ENCODE data around the gene TBC1D13. TPM values are rescaled to one million over a fixed set of nuclear protein-coding genes. Genes with fewer than 3 reads are reported as not detected.

The TBC1D13 gene
- total RNA-seq, 6 donors from 2014 or later, result 14.7 to 27.0 (median 19.2) TPM

- H3K36me3 ChIP-seq, result peaks cover 0 to 34% (median 31%) of the 10 kb centered on the region in 4 donors
These were observed 41.8 kb downstream of the TBC1D13 start for GRCh38 chr9:128828719-128829452.

GRCh38 chr9:128829477-128830251, 42.6 kb downstream of the TBC1D13 start, which contains the start of gene SPOUT1:
TSS of gene SPOUT1 (minus strand) at chr9:128829794. CDS start at chr9:128829780, 14 bp downstream.
- TF ChIP-seq EP300 (IDR thresholded peaks at IDR 0.05) (no peak), POLR2A (IDR thresholded peaks at IDR 0.05) (peak in 1 of 4 donors; percentile 72), CTCF (IDR thresholded peaks at IDR 0.05) (peak in 1 of 6 experiments; percentile 16), POLR2AphosphoS5 (IDR thresholded peaks at IDR 0.05) (peak; percentile 55 to 72)
- WGBS, 2 donors, result 1% methylated on average over 18 to 24 of the region's 56 CpGs

More at GRCh38 chr9:128828719-128829452, 41.8 kb downstream of the TBC1D13 start:
- DNase-seq (no peak), ATAC-seq (ENCODE audit: low FRiP score in 2 of 2) (no peak)
- peaks cover 9 to 16% (median 14%) of the 10 kb centered on the region in 4 donors for H3K4me1 ChIP-seq
- 31 to 35% methylated on average over 18 of the region's 18 CpGs for WGBS, 2 donors
- no peaks in the 10 kb centered on the region for H3K9me3 ChIP-seq
- H3K4me3 ChIP-seq, result peak overlapping the region; percentile 65 to 96 (median 82)
- H3K27me3 ChIP-seq, result no peaks in the 10 kb centered on the region
- peak overlapping the region; percentile 63 to 83 (median 72) for H3K27ac ChIP-seq
- TF ChIP-seq POLR2AphosphoS5 (IDR thresholded peaks at IDR 0.05), result no peak
- TF ChIP-seq POLR2A (IDR thresholded peaks at IDR 0.05), result no peak
- no peak for TF ChIP-seq EP300 (IDR thresholded peaks at IDR 0.05)
- TF ChIP-seq CTCF (IDR thresholded peaks at IDR 0.05), result no peak

GRCh38 chr9:128833696-128834095, 46.6 kb downstream of the TBC1D13 start:
- TF ChIP-seq CTCF (IDR thresholded peaks at IDR 0.05) (no peak), POLR2A (IDR thresholded peaks at IDR 0.05) (no peak), EP300 (IDR thresholded peaks at IDR 0.05) (no peak), POLR2AphosphoS5 (IDR thresholded peaks at IDR 0.05) (no peak)
- DNase-seq (no peak), ATAC-seq (ENCODE audit: low FRiP score in 2 of 2) (no peak)
- Histone ChIP-seq H3K4me3 (no peak overlapping the region), H3K27me3 (no peaks in the 10 kb centered on the region), H3K9me3 (no peaks in the 10 kb centered on the region), H3K27ac (no peak overlapping the region), H3K4me1 (peaks cover 6 to 12% (median 11%) of the 10 kb centered on the region in 4 donors), H3K36me3 (peaks cover 0 to 7% (median 0%) of the 10 kb centered on the region in 4 donors)
- WGBS, 2 donors, result 91 to 95% methylated on average over 9 to 10 of the region's 10 CpGs

More at GRCh38 chr9:128829477-128830251, 42.6 kb downstream of the TBC1D13 start, which contains the start of gene SPOUT1:
- ATAC-seq (ENCODE audit: low FRiP score in 2 of 2) (peak; percentile 97 to 100), DNase-seq (peak; percentile 95 to 96)
- Histone ChIP-seq H3K27me3 (no peaks in the 10 kb centered on the region), H3K4me3 (peak within 1 kb of the TSS; percentile 65 to 96 (median 82)), H3K27ac (peak within 1 kb of the TSS; percentile 63 to 83 (median 72)), H3K9me3 (no peaks in the 10 kb centered on the region), H3K4me1 (peaks cover 9 to 16% (median 14%) of the 10 kb centered on the region in 4 donors), H3K36me3 (peaks cover 0 to 27% (median 24%) of the 10 kb centered on the region in 4 donors)

- no peak for TF ChIP-seq POLR2A (IDR thresholded peaks at IDR 0.05)
- TF ChIP-seq POLR2AphosphoS5 (IDR thresholded peaks at IDR 0.05), result no peak
- no peak for TF ChIP-seq CTCF (IDR thresholded peaks at IDR 0.05)
- no peak for TF ChIP-seq EP300 (IDR thresholded peaks at IDR 0.05)
- WGBS, 2 donors, result 94% methylated on average over 23 to 28 of the region's 28 CpGs
- peaks cover 0 to 7% (median 0%) of the 10 kb centered on the region in 4 donors for H3K36me3 ChIP-seq
- H3K27ac ChIP-seq, result no peak overlapping the region
- ATAC-seq (ENCODE audit: low FRiP score in 2 of 2) (no peak), DNase-seq (peak in 1 of 2 donors; percentile 53)
- no peaks in the 10 kb centered on the region for H3K27me3 ChIP-seq
- no peak overlapping the region for H3K4me3 ChIP-seq
- H3K9me3 ChIP-seq, result no peaks in the 10 kb centered on the region
- no peaks in the 10 kb centered on the region for H3K4me1 ChIP-seq
These were observed 48.5 kb downstream of the TBC1D13 start for GRCh38 chr9:128835246-128836210.

Data from upper lobe of left lung (tissue), 6 donors.